ENCODE measurements around the gene C11orf16.

Gene C11orf16

GRCh38 chr11:8964324-8965320, 31.9 kb upstream of the C11orf16 start, which contains the start of gene TMEM9B:
TSS of gene TMEM9B (minus strand) at chr11:8964442. CDS start at chr11:8964313, 129 bp downstream.
- peak within 1 kb of the TSS; percentile 97 for H3K4me3 ChIP-seq (ENCODE audit: low read depth, low read length)
- no peak for TF ChIP-seq CTCF (IDR thresholded peaks at IDR 0.05; ENCODE audit: borderline replicate concordance, insufficient read depth, low read depth, low read length)

GRCh38 chr11:8963569-8964323, 31.0 kb upstream of the C11orf16 start:
- peak overlapping the region; percentile 97 for H3K4me3 ChIP-seq (ENCODE audit: low read depth, low read length)
- TF ChIP-seq CTCF (IDR thresholded peaks at IDR 0.05; ENCODE audit: borderline replicate concordance, insufficient read depth, low read depth, low read length), result no peak

GRCh38 chr11:8962841-8963240, 30.1 kb upstream of the C11orf16 start:
- H3K4me3 ChIP-seq (ENCODE audit: low read depth, low read length), result peak overlapping the region; percentile 1

GRCh38 chr11:8961401-8961800, 28.7 kb upstream of the C11orf16 start:
- TF ChIP-seq CTCF (IDR thresholded peaks at IDR 0.05; ENCODE audit: borderline replicate concordance, insufficient read depth, low read depth, low read length), result no peak
- H3K4me3 ChIP-seq (ENCODE audit: low read depth, low read length), result no peak overlapping the region

More at GRCh38 chr11:8962841-8963240, 30.1 kb upstream of the C11orf16 start:
- no peak for TF ChIP-seq CTCF (IDR thresholded peaks at IDR 0.05; ENCODE audit: borderline replicate concordance, insufficient read depth, low read depth, low read length)

GRCh38 chr11:8959546-8960166, 26.9 kb upstream of the C11orf16 start:
- peak; percentile 56; the same call in 1 of the 2 replicates for TF ChIP-seq CTCF (IDR thresholded peaks at IDR 0.05; ENCODE audit: borderline replicate concordance, insufficient read depth, low read depth, low read length)
- H3K4me3 ChIP-seq (ENCODE audit: low read depth, low read length), result no peak overlapping the region

GRCh38 chr11:8956860-8957259, 24.1 kb upstream of the C11orf16 start:
- TF ChIP-seq CTCF (IDR thresholded peaks at IDR 0.05; ENCODE audit: borderline replicate concordance, insufficient read depth, low read depth, low read length), result no peak
- H3K4me3 ChIP-seq (ENCODE audit: low read depth, low read length), result no peak overlapping the region

All from GM12875 (cell line).